Loucy (cell line): Measurements from ENCODE around the gene PPIL6.

Source experiments
- CTCF ChIP-seq: fragments of 200-600 bp; sonication (generic); conservative IDR thresholded peaks from 2 replicates; pipeline ENCODE4 v1.5.1; 2014; ENCODE audit warnings: mild to moderate bottlenecking, antibody characterized with exemption, low read length
- EZH2phosphoT487 ChIP-seq: fragments of 200-600 bp; IDR thresholded peaks from 2 replicates; pipeline ENCODE4 v1.6.1; 2018; ENCODE audit warnings: antibody characterized with exemption, mild to moderate bottlenecking, moderate library complexity, borderline replicate concordance

GRCh38 chr6:109373331-109373730 lies 67.1 kb downstream of the PPIL6 start:
- TF ChIP-seq CTCF (no peak), EZH2phosphoT487 (no peak)
